Measurements from ENCODE around the gene ATL3.

Gene ATL3

DNA sequence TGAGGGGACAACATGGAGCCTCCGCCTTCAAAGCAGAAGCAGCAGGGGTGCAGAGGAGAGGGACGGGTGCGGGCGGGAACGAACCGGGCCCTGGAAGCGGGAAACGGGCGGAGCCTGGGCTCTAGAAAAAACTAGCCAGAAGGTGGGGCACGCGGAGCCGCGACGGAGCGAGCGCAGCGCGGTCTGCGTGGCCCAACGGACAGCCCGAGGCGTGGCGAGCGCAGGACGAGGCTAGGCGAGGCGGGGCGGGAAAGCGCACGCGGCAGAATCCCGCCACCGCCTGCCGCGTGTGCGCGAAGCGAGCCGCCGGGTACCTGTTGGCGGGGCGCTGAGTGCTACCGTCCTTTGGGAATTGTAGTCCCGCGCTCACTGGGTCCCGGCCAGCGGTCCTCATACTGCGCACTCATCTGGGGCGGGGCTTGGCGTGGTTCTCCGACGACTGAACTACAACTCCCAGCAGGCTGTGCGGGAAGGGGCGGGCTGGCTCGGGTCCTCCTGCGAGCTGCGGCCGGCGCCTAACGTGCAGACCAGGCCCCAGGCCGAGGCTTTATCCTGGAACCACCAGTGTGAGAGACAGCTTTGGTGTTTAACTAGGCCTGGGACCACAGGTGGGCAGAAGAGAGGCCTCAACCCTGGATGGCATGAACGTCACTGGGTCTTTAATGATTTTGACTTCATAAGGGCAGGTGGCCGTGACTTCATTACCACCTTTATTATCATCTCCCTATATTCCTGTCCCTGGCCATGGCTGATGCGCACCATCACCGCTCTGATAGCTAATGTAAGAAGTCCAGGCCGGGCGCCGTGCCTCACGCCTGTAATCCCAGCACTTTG lies at the start of gene ATL3:
Gene ATL3 (minus strand): TSS at position 55 of the 834 bp plus-strand sequence. CDS start 41 bp downstream, at position 14.
- H3K4me1 ChIP-seq (ENCODE audit: control insufficient read depth, insufficient read depth, low read length), result peaks cover 15% of the 10 kb centered on the region

DNA sequence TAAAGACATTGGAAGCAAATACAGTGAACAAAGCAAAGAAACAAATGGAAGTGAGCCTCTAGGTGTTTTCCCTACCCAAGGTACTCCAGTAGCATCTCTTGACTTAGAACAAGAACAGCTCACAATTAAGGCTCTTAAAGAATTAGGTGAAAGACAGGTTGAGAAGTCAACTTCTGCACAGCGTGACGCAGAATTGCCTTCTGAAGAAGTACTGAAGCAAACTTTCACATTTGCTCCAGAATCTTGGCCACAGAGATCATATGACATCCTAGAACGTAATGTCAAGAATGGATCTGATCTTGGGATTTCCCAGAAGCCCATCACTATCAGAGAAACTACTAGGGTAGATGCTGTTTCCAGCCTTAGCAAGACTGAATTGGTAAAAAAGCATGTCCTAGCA lies 49.4 kb upstream of the ATL3 start:
- Histone ChIP-seq H3K27me3 (ENCODE audit: control insufficient read depth, insufficient read depth, low read length) (no peaks in the 10 kb centered on the region), H3K4me3 (ENCODE audit: low read length) (no peak overlapping the region), H3K9ac (ENCODE audit: low read length) (no peak overlapping the region), H3K36me3 (ENCODE audit: control insufficient read depth, insufficient read depth, low read length) (no peaks in the 10 kb centered on the region), H3K4me1 (ENCODE audit: control insufficient read depth, insufficient read depth, low read length) (no peaks in the 10 kb centered on the region), H3K27ac (ENCODE audit: low read depth, low read length) (no peak overlapping the region)

More for the DNA sequence above, at the start of gene ATL3:
- no peaks in the 10 kb centered on the region for H3K36me3 ChIP-seq (ENCODE audit: control insufficient read depth, insufficient read depth, low read length)
- peak within 1 kb of the TSS; percentile 96 for H3K27ac ChIP-seq (ENCODE audit: low read depth, low read length)
- no peaks in the 10 kb centered on the region for H3K27me3 ChIP-seq (ENCODE audit: control insufficient read depth, insufficient read depth, low read length)
- peak within 1 kb of the TSS; percentile 80 for H3K4me3 ChIP-seq (ENCODE audit: low read length)
- H3K9ac ChIP-seq (ENCODE audit: low read length), result peak within 1 kb of the TSS; percentile 66

GRCh38 chr11:63719987-63720386 lies 48.8 kb upstream of the ATL3 start:
- Histone ChIP-seq H3K36me3 (ENCODE audit: control insufficient read depth, insufficient read depth, low read length) (no peaks in the 10 kb centered on the region), H3K9ac (ENCODE audit: low read length) (no peak overlapping the region), H3K4me3 (ENCODE audit: low read length) (no peak overlapping the region), H3K27me3 (ENCODE audit: control insufficient read depth, insufficient read depth, low read length) (no peaks in the 10 kb centered on the region), H3K4me1 (ENCODE audit: control insufficient read depth, insufficient read depth, low read length) (no peaks in the 10 kb centered on the region), H3K27ac (ENCODE audit: low read depth, low read length) (no peak overlapping the region)

DNA sequence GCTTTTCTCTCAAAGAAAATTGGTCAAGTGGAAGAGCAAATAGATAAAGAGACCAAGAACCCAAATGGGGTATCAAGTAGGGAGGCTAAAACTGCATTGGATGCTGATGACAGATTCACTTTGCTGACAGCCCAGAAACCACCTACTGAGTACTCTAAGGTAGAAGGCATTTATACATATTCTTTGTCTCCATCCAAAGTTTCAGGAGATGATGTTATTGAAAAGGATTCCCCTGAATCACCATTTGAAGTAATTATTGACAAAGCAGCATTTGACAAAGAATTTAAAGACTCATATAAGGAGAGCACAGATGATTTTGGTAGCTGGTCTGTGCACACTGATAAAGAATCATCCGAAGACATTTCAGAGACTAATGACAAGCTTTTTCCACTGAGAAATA lies 47.8 kb upstream of the ATL3 start:
- no peaks in the 10 kb centered on the region for H3K27me3 ChIP-seq (ENCODE audit: control insufficient read depth, insufficient read depth, low read length)
- H3K27ac ChIP-seq (ENCODE audit: low read depth, low read length), result no peak overlapping the region
- H3K4me1 ChIP-seq (ENCODE audit: control insufficient read depth, insufficient read depth, low read length), result no peaks in the 10 kb centered on the region
- no peak overlapping the region for H3K4me3 ChIP-seq (ENCODE audit: low read length)
- no peaks in the 10 kb centered on the region for H3K36me3 ChIP-seq (ENCODE audit: control insufficient read depth, insufficient read depth, low read length)
- no peak overlapping the region for H3K9ac ChIP-seq (ENCODE audit: low read length)

DNA sequence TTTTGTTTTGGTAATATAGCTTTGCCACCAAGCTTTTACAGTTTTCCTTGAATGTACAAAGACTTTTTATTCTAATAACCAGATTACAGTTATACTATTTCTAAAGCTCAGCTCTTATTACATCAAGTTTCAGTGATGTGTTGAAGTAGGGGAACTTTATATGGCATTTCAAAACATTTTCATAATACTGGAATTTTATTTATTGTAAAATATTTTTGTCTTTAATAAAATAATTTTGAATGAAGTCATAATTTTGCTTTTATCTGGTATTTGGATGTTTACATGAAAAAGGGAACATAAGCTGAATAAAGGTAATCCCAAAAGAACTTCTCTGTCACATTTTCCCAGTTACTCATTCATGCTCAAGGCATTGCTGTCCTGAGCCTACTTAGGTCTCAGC lies 44.9 kb upstream of the ATL3 start:
- H3K9ac ChIP-seq (ENCODE audit: low read length), result no peak overlapping the region
- H3K36me3 ChIP-seq (ENCODE audit: control insufficient read depth, insufficient read depth, low read length), result no peaks in the 10 kb centered on the region

DNA sequence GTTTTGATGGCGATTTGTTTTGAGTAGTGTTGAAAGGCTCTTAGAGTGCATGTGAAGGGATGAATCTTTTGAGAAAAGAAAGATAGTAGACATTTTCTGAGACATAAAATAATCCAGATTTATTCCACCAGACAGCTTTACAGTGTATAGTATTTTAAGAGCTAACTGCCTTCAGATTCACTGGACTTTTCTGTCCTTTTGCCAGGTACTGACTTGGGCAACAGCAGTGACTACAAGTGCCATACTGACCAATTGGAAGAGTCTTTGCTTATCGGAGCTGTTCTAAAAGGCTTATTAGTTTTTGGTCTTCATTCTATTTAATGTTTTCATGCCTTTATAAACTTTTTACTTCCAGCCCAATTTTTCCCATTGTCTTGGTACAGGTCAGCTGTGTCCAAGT lies 42.6 kb upstream of the ATL3 start:
- Histone ChIP-seq H3K4me3 (ENCODE audit: low read length) (no peak overlapping the region), H3K27me3 (ENCODE audit: control insufficient read depth, insufficient read depth, low read length) (no peaks in the 10 kb centered on the region), H3K4me1 (ENCODE audit: control insufficient read depth, insufficient read depth, low read length) (no peaks in the 10 kb centered on the region), H3K27ac (ENCODE audit: low read depth, low read length) (no peak overlapping the region), H3K9ac (ENCODE audit: low read length) (no peak overlapping the region), H3K36me3 (ENCODE audit: control insufficient read depth, insufficient read depth, low read length) (no peaks in the 10 kb centered on the region)

More for the DNA sequence above, 44.9 kb upstream of the ATL3 start:
- Histone ChIP-seq H3K4me1 (ENCODE audit: control insufficient read depth, insufficient read depth, low read length) (no peaks in the 10 kb centered on the region), H3K27me3 (ENCODE audit: control insufficient read depth, insufficient read depth, low read length) (no peaks in the 10 kb centered on the region), H3K27ac (ENCODE audit: low read depth, low read length) (no peak overlapping the region), H3K4me3 (ENCODE audit: low read length) (no peak overlapping the region)

- Histone ChIP-seq H3K4me1 (ENCODE audit: control insufficient read depth, insufficient read depth, low read length) (no peaks in the 10 kb centered on the region), H3K27ac (ENCODE audit: low read depth, low read length) (no peak overlapping the region), H3K9ac (ENCODE audit: low read length) (no peak overlapping the region), H3K27me3 (ENCODE audit: control insufficient read depth, insufficient read depth, low read length) (no peaks in the 10 kb centered on the region), H3K36me3 (ENCODE audit: control insufficient read depth, insufficient read depth, low read length) (no peaks in the 10 kb centered on the region), H3K4me3 (ENCODE audit: low read length) (no peak overlapping the region)
Observed at GRCh38 chr11:63711838-63712237, 40.7 kb upstream of the ATL3 start.

DNA sequence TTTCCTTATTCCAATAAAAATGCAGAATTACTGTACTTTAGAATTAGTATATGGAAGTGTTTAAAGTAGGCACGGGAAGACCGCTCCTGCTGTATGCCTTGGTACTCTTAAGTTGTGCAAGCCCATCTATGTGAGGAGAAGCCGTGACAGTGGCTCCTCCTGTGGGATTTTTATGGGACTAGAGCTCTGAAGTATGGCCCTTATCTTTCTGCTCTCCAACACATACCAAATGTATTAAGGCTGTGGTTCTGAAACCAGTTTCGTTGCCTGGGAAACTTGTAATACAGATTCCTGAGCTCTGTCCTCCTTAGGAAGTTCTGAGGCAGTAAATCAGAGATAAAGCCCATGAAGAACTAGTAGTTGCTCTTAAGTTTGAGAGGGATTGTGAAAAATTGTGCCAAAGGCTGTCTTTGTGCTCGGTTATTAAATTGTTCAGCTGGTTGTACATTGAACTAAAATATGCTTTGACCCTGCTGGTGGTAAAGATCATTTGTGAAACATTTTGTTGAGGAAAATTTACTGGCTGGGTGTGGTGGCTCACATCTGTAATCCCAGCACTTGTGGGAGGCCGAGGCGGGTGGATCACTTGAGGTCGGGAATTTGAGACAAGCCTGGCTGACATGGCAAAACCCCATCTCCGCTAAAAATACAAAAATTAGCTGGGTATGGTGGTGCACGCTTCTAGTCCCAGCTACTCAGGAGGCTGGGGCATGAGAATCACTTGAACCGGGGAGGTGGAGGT lies 39.5 kb upstream of the ATL3 start:
- H3K27ac ChIP-seq (ENCODE audit: low read depth, low read length), result no peak overlapping the region
- no peak overlapping the region for H3K4me3 ChIP-seq (ENCODE audit: low read length)
- H3K9ac ChIP-seq (ENCODE audit: low read length), result no peak overlapping the region
- H3K36me3 ChIP-seq (ENCODE audit: control insufficient read depth, insufficient read depth, low read length), result no peaks in the 10 kb centered on the region
- H3K4me1 ChIP-seq (ENCODE audit: control insufficient read depth, insufficient read depth, low read length), result no peaks in the 10 kb centered on the region
- H3K27me3 ChIP-seq (ENCODE audit: control insufficient read depth, insufficient read depth, low read length), result no peaks in the 10 kb centered on the region

GRCh38 chr11:63709336-63709884 lies 38.2 kb upstream of the ATL3 start:
- Histone ChIP-seq H3K36me3 (ENCODE audit: control insufficient read depth, insufficient read depth, low read length) (no peaks in the 10 kb centered on the region), H3K4me1 (ENCODE audit: control insufficient read depth, insufficient read depth, low read length) (no peaks in the 10 kb centered on the region), H3K9ac (ENCODE audit: low read length) (no peak overlapping the region), H3K27ac (ENCODE audit: low read depth, low read length) (no peak overlapping the region), H3K4me3 (ENCODE audit: low read length) (no peak overlapping the region), H3K27me3 (ENCODE audit: control insufficient read depth, insufficient read depth, low read length) (no peaks in the 10 kb centered on the region)

- H3K4me3 ChIP-seq (ENCODE audit: low read length), result no peak overlapping the region
- no peaks in the 10 kb centered on the region for H3K36me3 ChIP-seq (ENCODE audit: control insufficient read depth, insufficient read depth, low read length)
- H3K4me1 ChIP-seq (ENCODE audit: control insufficient read depth, insufficient read depth, low read length), result no peaks in the 10 kb centered on the region
- no peak overlapping the region for H3K9ac ChIP-seq (ENCODE audit: low read length)
- no peaks in the 10 kb centered on the region for H3K27me3 ChIP-seq (ENCODE audit: control insufficient read depth, insufficient read depth, low read length)
- no peak overlapping the region for H3K27ac ChIP-seq (ENCODE audit: low read depth, low read length)
Observed at GRCh38 chr11:63708764-63709163, 37.6 kb upstream of the ATL3 start.

DNA sequence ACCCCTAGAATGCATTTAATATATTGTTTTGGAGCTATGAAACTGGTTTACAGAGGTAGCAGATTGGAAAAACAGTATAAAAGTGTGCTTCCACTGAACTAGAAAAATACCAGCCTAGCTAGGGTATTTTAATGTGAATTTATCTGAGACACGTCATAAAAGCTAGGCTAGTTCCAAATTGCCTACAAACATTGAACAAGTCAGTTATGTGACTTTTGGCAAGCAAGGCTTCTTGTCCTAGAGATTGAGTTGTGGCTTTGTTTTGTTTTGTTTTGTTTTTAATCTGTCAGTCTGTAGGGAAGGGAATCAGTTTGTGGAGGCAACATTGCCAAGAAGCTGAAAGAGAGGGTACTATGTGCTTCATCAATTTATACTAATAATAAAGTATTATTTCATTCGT lies 34.4 kb upstream of the ATL3 start:
- no peak overlapping the region for H3K9ac ChIP-seq (ENCODE audit: low read length)
- H3K4me3 ChIP-seq (ENCODE audit: low read length), result no peak overlapping the region
- H3K27ac ChIP-seq (ENCODE audit: low read depth, low read length), result no peak overlapping the region
- no peaks in the 10 kb centered on the region for H3K36me3 ChIP-seq (ENCODE audit: control insufficient read depth, insufficient read depth, low read length)
- H3K27me3 ChIP-seq (ENCODE audit: control insufficient read depth, insufficient read depth, low read length), result no peaks in the 10 kb centered on the region
- no peaks in the 10 kb centered on the region for H3K4me1 ChIP-seq (ENCODE audit: control insufficient read depth, insufficient read depth, low read length)

DNA sequence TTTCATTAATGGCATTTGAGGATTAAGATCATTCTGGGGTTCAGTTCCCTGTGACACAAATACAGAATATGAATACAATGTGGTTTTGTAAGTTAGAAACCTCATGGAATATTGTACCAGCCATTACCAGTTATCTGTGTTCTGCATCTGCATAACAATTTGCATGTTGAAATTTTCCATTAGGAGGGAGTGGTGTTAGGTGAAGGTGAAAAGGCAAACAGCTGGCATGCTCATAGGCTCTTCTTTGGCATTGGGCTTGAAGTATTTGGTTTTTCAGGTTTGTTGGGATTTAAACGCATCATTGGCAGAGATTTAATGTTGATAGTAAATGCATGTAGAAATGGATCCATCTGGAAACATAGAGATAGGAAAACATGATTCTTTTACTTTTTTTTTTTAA lies 28.7 kb upstream of the ATL3 start:
- no peak overlapping the region for H3K4me3 ChIP-seq (ENCODE audit: low read length)
- H3K27me3 ChIP-seq (ENCODE audit: control insufficient read depth, insufficient read depth, low read length), result no peaks in the 10 kb centered on the region
- no peak overlapping the region for H3K27ac ChIP-seq (ENCODE audit: low read depth, low read length)
- no peak overlapping the region for H3K9ac ChIP-seq (ENCODE audit: low read length)
- H3K4me1 ChIP-seq (ENCODE audit: control insufficient read depth, insufficient read depth, low read length), result peaks cover 6% of the 10 kb centered on the region
- H3K36me3 ChIP-seq (ENCODE audit: control insufficient read depth, insufficient read depth, low read length), result no peaks in the 10 kb centered on the region

Measured in rectal smooth muscle tissue (tissue), 1 donor.